NCI-H526 (cell line): Measurements from ENCODE around the gene PPP2R2D.
"Not testable (repeated sequence)": the region's sequence is repeated elsewhere in the genome, so short reads cannot be mapped to it uniquely, and the experiment has no call there.

ENCODE experiments used
- DNase-seq, 2 experiments: peaks; one replicate each; lab custom pipeline; 2025; lab: John Stamatoyannopoulos, UW

Gene PPP2R2D

DNA sequence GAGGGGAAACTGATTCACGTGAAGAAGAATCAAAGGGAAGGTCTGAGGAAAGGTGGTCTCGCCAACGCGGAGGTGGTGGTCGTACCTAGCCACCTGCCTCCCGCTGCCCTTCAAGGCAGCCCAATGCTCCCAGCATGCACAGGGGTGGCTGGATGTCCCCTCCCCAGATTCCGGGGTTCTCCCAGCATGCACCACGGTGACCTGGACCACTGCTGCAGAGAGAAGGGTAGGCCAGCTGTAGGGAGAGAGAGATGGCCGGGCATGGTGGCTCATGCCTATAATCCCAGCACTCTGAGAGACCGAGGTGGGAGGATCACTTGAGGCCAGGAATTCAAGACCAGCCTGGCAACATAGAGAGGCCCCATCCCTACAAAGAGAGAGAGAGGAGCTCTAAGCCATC, 32.4 kb upstream of the PPP2R2D start:
- no peak for DNase-seq

- no peak for DNase-seq
Measured at GRCh38 chr10:131869344-131869743, 31.5 kb upstream of the PPP2R2D start.

GRCh38 chr10:131870411-131870810, 30.4 kb upstream of the PPP2R2D start:
- no peak for DNase-seq

DNA sequence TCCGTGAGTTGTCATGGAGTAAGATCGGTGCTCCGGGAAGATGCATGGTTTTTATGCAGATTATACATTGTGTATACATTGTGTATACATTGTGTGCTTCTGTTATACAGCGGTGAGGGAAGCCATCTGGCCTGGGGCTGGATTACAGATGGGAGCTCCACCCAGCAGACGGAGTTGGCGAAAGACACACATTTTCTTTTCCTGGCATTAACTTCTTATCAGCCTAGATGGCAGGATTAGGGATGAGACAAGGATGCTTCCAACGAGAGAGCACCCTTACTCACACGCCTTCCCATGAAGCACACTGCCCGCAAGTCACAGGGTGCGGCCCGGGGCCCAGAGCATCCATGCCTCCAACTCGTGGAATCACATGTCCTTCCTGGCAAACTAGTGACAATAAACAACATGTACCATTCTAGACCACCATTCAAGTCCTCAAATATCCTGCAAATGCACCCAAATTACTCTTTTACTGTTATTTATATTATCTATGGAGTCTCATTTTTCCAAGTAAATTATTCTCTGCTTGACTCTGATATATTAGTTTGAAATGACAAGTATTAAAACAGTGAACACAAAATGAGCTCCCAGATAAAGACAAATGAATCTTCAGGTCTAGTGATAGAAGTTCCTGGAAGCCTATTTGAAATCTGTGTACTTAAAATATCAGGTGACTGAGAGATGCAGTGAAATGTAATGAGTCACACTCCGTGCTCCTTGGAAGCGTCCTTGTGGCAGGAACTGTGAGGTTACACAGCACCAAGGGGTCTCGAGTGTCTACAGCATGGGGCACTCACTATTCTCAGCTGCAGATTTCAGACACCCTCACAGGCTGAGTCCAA, 29.8 kb upstream of the PPP2R2D start:
- no peak for DNase-seq

GRCh38 chr10:131871673-131872005, 29.2 kb upstream of the PPP2R2D start:
- no peak for DNase-seq

DNA sequence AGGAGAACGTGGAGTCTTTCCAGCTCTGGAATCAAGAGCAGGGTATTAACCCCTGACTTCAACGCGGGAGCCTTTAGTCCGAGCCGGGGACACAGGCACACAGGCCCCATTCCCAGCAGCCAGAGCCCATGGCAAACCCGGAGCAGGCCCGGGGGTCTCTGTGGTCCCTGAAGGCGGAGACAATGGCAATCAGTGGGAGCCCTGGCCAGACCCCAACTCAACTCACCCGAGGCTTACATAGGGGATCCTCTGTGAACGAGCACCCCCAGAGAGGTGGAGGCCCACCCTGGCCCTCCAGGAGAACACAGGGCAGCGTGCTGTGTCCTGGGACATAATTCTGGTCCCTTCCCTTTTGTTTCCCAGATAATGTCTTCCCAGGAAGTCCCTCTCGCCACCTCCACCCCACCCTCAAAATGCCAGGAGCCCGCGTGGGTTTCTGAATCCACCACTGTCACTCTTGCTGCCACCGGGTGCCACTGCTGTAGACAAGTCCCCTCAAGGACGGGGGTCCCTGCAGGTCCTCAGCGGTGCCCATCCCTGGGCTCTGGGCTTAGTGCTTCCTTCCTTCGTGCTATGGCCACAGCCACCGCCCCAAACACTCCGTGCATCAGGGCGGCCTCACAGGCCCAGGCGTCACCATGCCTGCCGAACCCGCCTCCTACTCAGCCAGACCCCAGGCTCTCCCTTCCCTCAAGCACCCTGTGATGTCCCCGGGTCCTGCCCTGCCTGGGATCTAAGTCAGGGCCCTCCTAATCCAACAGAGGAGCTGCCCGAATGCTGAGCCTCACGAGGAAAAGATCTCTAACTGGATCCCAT, 28.6 kb upstream of the PPP2R2D start:
- no peak for DNase-seq

DNA sequence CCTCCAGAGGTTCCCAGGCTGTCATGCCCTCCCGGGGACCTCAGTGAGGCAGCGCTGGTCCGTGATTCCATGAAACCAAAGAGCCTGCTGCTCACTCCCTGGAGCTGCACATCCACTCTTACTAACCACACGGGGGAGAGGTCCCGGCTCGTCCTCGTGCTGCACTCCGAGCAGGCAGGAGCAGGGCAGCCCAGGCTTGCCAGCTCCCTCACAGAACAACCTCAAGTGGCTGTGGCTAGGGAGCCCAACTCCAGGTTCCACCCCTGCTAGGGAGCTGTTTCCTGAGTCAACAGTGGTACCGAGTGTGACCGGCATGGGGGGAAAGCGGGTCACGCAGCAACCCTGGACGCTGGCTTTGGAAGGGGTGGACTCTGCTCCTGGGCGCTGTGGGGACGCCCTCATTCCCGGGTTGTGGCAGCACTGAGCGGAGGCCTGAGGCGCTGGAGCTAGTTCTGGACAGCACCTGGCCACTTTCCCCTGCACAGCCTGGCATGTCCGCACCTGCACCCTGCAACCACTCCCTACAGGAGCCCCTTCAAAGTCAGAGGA, 27.9 kb upstream of the PPP2R2D start:
- peak in 1 of 2 experiments; percentile 27 for DNase-seq

DNA sequence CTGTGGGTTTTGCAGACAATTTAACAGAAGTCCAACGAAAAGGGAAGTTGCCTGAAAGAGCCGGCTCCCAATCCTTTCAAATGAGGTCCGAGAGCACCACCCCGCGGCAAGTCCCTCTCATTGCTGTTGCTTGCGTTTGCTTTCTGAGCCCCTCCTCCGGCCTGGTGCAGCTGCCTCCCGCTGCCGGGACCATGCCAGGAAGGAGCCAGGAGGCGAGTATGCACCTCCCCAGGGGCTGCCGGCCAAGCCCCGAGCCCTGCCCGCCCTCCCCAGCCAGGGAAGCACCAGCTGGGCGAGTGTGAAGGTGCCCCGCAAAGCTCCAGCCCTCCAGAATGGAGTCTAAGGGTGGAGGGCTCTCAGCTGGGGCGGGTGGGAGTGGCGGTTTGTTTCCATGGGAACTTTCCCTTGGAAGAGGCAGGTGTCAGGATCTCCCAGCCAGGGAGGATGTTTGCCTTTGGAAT, 25.8 kb upstream of the PPP2R2D start:
- peak; percentile 90 to 94 for DNase-seq

GRCh38 chr10:131875501-131875900, 25.3 kb upstream of the PPP2R2D start:
- DNase-seq: peak in 1 of 2 experiments; percentile 61

- DNase-seq: no peak
Measured at GRCh38 chr10:131876017-131876416, 24.8 kb upstream of the PPP2R2D start.

DNA sequence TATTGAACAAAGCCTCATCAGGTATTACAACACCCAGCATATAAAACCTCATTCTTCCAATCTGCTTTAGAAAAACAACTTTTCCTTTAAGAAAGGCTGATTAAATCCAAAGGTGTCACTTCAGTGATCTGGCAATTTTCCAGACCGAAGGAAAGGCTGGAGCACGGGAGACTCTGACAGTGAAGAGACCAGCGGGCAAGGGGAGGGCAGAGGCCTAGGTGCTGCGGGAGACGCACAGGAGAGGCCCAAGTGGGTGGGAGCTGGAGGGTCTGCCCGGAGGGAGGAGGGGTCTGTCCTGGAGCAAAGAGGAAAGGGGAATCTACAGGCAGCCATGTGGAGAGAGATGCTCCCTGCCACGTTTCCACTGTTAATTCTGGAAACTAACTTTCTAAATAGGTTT, 24.3 kb upstream of the PPP2R2D start:
- no peak for DNase-seq

DNA sequence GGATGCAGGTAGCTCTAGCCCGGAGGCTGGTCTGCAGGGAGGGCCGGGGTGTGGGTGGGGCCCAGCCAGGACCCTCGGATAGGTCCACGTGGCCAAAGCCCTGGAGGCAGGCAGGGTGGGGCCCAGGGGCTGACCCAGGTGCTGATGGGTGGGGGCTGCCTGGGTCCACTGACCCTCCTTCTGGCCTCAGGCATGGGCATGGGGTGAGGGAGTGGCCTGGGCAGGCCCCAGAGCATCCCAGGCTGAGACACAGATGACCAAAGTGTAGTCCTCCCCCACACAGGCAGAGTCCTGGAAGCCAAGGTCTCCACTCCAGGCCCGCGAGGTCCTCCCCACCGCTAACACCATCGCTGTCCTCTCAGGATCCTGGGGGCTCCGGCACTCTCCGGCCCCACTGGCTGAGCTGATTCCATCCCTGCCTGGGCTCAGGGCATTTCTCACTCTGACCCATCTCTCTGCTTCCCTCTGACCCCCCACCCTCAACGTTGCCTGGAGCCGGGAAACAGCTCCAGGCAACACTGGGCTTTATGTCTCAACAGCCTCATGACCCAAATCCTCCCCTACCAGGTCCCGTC, 20.7 kb upstream of the PPP2R2D start:
- DNase-seq: no peak

- DNase-seq: no peak
Measured at GRCh38 chr10:131881104-131881880, 19.5 kb upstream of the PPP2R2D start.

GRCh38 chr10:131882151-131882550, 18.7 kb upstream of the PPP2R2D start:
- no peak for DNase-seq

GRCh38 chr10:131882590-131883451, 18.0 kb upstream of the PPP2R2D start:
- no peak for DNase-seq

DNA sequence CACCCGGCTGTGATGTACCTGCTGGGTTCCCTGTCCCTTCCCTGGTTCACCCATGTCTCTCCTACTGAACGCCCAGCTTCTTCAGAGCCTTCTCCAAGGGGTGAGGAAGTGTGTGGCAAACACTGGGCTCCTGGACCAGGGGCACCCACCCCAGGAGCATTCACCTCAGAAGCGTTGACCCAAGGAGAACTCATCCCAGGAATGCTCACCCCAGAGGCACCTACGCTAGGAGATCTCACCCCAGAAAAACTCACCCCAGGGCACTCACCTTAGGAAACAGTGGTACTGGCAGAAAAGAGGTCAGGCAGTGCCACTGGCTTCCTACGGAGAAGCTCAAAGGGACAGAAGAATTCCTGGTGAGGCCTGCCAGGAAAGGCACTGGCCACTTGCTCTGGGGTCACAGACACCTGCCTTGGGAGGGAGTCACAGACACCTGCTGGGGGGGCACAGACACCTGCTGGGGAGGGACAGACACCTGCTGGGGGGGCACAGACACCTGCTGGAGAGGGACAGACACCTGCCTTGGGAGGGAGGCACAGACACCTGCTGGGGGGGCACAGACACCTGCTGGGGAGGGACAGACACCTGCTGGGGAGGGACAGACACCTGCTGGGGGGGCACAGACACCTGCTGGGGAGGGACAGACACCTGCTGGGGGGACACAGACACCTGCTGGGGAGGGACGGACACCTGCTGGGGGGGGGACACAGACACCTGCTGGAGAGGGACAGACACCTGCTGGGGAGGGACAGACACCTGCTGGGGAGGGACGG, 17.0 kb upstream of the PPP2R2D start:
- DNase-seq: not testable (repeated sequence)

DNA sequence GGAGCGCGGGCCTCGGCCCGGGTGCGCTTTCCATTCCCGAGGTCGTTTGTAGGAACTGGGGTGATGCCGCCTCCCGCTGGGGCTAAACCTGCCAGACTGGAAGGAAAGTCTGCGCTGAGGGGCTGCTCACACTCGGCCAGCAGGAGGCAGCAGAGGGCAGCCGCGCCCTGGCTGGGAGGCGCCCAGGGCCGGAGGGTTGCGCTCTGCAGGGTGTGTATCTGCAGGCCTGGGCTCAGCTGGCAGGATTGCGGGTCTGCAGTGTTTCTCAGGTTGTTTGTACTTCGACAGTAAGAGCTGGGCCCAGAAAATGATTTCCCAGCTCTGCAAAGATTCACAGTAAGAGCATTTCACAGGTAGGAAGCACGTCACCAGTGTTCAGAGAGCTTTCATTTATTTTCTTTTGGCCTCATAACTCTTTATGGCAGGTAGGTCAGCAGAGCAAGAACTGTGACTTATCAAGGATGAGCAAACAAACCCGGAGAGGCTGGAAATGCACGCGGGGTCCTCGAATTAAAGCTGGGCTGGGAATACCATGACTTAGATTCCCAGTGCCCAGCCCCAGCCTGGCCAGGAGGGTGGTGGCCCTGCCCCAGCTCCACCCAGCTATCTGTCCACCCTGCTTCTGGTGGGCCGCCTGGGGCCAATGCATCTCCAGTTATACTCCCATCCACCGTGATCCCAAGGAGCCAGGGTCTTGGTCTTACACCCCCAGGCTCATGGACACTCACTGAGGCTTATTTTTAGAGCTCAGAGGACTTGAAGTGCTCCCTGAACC, 15.2 kb upstream of the PPP2R2D start:
- DNase-seq: peak; percentile 28 to 79

GRCh38 chr10:131886237-131886636, 14.6 kb upstream of the PPP2R2D start:
- DNase-seq: no peak

DNA sequence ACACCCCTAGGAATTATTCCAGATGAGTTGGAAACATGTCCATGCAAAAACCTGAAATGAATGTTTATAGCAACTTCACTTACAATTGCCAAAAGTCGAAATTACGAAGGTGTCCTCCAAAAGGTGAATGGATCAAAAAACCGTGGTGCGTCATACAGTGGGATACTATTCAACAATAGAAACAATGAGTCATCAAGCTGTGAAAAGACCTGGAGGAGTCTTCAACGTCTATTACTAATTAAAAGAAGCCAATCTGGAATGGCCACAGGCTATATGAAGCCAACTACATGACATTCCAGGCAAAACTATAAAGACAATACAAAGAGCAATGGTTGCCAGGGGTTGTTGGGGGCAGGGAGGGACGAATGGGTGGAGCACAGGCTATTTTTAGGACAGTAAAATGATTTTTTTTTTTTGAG, 12.6 kb upstream of the PPP2R2D start:
- DNase-seq: no peak
